ENCODE data around the gene LHX3. TPM values are rescaled to one million over a fixed set of nuclear protein-coding genes. Genes with fewer than 3 reads are reported as not detected.

Gene LHX3
- total and polyA plus RNA-seq, 2 of the 8 experiments (the other 6 are each of a cell fraction or from before 2014, with no cell fraction given) = 0.02 TPM; not detected in 1

DNA sequence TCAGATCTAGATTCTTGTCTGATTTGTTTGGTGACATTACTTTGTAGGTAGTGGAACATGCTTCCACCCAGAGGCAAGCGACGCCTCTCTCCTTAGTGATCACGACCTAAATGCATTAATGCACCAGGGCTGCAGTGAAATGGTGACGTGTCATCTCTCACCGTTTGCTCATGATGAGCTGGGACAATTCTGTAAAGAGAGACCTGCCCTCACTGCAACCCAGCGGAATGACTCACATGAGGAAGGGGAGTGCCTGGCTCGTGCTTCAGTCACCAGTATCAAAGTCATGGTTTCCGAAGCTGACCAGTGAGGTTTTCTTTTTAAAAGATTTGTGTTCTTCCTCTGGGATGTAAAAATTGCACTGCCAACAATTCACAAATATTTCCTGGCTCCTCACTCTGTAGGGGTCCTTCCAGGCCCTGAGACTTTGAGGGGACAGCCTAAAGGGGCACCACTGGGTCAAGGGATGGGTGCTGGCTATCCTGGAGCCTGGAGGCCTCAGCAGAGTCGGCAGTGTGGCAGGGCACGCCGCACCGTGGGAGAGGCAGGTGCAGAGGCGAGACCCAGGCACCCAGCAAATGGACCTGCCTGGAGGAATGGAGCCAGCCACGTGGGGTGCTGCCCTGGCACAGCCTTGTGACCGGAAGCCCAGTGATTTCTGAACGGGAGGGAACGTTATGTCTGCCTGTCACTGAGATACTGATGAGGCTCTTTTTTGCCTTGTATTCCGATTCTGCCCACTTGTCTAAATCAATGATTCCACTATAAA, 23.4 kb upstream of the LHX3 start:
- H3K36me3 ChIP-seq (ENCODE audit: control insufficient read depth in 2 of 4, insufficient read depth in 4 of 4, low read length in 3 of 4) = peaks cover 0 to 2% (median 1%) of the 10 kb centered on the region in 4 experiments; a peak in 4 of 8 replicates
- H3K27ac ChIP-seq (ENCODE audit: low read depth, low read length) = no peak overlapping the region
- no peak overlapping the region for H4K5ac ChIP-seq (ENCODE audit: insufficient read length, low read depth, low read length)
- no peak overlapping the region for H2BK5ac ChIP-seq (ENCODE audit: low read depth, low read length)
- peaks cover 0 to 73% of the 10 kb centered on the region in 2 experiments; a peak in 2 of 4 replicates for H3K79me2 ChIP-seq (ENCODE audit: control insufficient read depth in 1 of 2, insufficient read depth in 2 of 2, low read length in 2 of 2)
- H3K23me2 ChIP-seq (ENCODE audit: low read depth, low read length) = no peaks in the 10 kb centered on the region
- ChIA-PET POLR2A (ENCODE audit: partially characterized antibody) (no interaction called here), CTCF (ENCODE audit: partially characterized antibody) (interaction anchor here (0.6 to 6.7 kb wide), 13 partner anchors 8 to 1246 kb away, joined by 3 to 52 read pairs (median 4); no protein-coding TSS in a partner anchor)
- no peak overlapping the region for H3K18ac ChIP-seq (ENCODE audit: extremely low read depth, low read length)
- H3K14ac ChIP-seq (ENCODE audit: insufficient read length) = no peak overlapping the region
- FAIRE-seq (no peak), DNase-seq (ENCODE audit: low read depth in 1 of 2, low spot score in 2 of 2) (no peak)
- no peak overlapping the region for H3K4me2 ChIP-seq (ENCODE audit: insufficient read depth in 1 of 2, low read depth in 2 of 2, low read length in 2 of 2)
- H2BK12ac ChIP-seq (ENCODE audit: low read depth, low read length) = no peak overlapping the region
- H3K4me3 ChIP-seq (ENCODE audit: extremely low read depth in 1 of 4, insufficient read depth in 2 of 4, low read depth in 3 of 4, low read length in 4 of 4) = no peak overlapping the region
- H4K8ac ChIP-seq (ENCODE audit: extremely low read depth, insufficient read depth, low read length) = no peak overlapping the region
- H3K9ac ChIP-seq (replicated peaks in 1 of 4; ENCODE audit: extremely low read depth in 1 of 4, low read depth in 3 of 4, low read length in 3 of 4) = no peak overlapping the region
- H2BK15ac ChIP-seq (ENCODE audit: low read length) = no peak overlapping the region
- no peak overlapping the region for H2BK20ac ChIP-seq (ENCODE audit: low read length)
- H3K23ac ChIP-seq (ENCODE audit: insufficient read length) = no peak overlapping the region
- no peaks in the 10 kb centered on the region for H3K9me3 ChIP-seq (ENCODE audit: insufficient read depth in 2 of 2, low read depth in 1 of 2, low read length in 1 of 2)
- H3K56ac ChIP-seq (replicated peaks; ENCODE audit: insufficient read length, low read depth, low read length) = no peak overlapping the region
- peaks cover 18% of the 10 kb centered on the region for H3K79me1 ChIP-seq (ENCODE audit: low read depth, low read length)
- no peak overlapping the region for H2AK5ac ChIP-seq (ENCODE audit: low read depth, low read length)
- 93% methylated on average over 18 of the region's 18 CpGs; no CpG with 5 or more reads in 1 of the 2 experiments for WGBS, 2 experiments (ENCODE audit: extremely low coverage in 1 of 2, insufficient coverage in 1 of 2, insufficient read length in 1 of 2, insufficient replicate concordance in 2 of 2, low coverage in 1 of 2, low lambda C conversion rate in 2 of 2, missing lambda C conversion rate in 1 of 2)
- H3K4me1 ChIP-seq (replicated peaks in 1 of 4; ENCODE audit: control insufficient read depth in 3 of 4, insufficient read depth in 4 of 4, low read length in 3 of 4) = no peaks in the 10 kb centered on the region; a peak in 2 of 7 replicates
- H2BK120ac ChIP-seq (replicated peaks; ENCODE audit: low read depth, low read length) = no peak overlapping the region
- H3K27me3 ChIP-seq (replicated peaks in 1 of 4; ENCODE audit: control insufficient read depth in 3 of 4, extremely low read depth in 1 of 4, insufficient read depth in 3 of 4, low read length in 3 of 4) = no peaks in the 10 kb centered on the region
- H3K4ac ChIP-seq (replicated peaks; ENCODE audit: insufficient read length, low read depth, low read length) = no peak overlapping the region
- peaks cover 29 to 30% of the 10 kb centered on the region in 2 experiments for H4K20me1 ChIP-seq (replicated peaks in 1 of 2; ENCODE audit: control insufficient read depth in 1 of 2, insufficient read depth in 2 of 2, low read length in 2 of 2)
- H2AFZ ChIP-seq (ENCODE audit: low read length) = no peak overlapping the region
- no peak overlapping the region for H4K91ac ChIP-seq (replicated peaks; ENCODE audit: insufficient read length, low read length)
- TF ChIP-seq TCF12 (IDR thresholded peaks at IDR 0.05; ENCODE audit: low read depth, low read length) = no peak
- TF ChIP-seq, protein P1, sequence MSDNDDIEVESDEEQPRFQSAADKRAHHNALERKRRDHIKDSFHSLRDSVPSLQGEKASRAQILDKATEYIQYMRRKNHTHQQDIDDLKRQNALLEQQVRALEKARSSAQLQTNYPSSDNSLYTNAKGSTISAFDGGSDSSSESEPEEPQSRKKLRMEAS (IDR thresholded peaks at IDR 0.05) = no peak
- TF ChIP-seq KDM4A (IDR thresholded peaks at IDR 0.05; ENCODE audit: low read depth, low read length, severe bottlenecking) = no peak
- TF ChIP-seq HDAC6 (IDR thresholded peaks at IDR 0.05; ENCODE audit: low read depth, low read length) = no peak
- no peak for TF ChIP-seq FOSL1 (IDR thresholded peaks at IDR 0.05; ENCODE audit: insufficient read depth, low read depth, low read length)
- no peak for TF ChIP-seq KDM5A (IDR thresholded peaks at IDR 0.05; ENCODE audit: low read length)
- TF ChIP-seq ATF2 (IDR thresholded peaks at IDR 0.05; ENCODE audit: low read length) = no peak
- TF ChIP-seq CTBP2 (IDR thresholded peaks at IDR 0.05; ENCODE audit: borderline replicate concordance, insufficient read depth, insufficient read length, low read length) = no peak
- no peak for TF ChIP-seq NANOG (IDR thresholded peaks at IDR 0.05; ENCODE audit: insufficient read depth, low read depth, low read length, poor library complexity, severe bottlenecking)
- no peak for TF ChIP-seq TBP (IDR thresholded peaks at IDR 0.05; ENCODE audit: low read depth, low read length)

Data from H1 (cell line).